Panc1 (cell line): ENCODE data around the gene FAM107B. TPM values are rescaled to one million over a fixed set of nuclear protein-coding genes. Genes with fewer than 3 reads are reported as not detected.

Experiments used
- ATAC-seq: fragments of 200-7000 bp; cut with Tn5 transposase; 2 replicates; pipeline ENCODE4 v1.9.1; 2020; ENCODE audit warnings: mild to moderate bottlenecking, moderate library complexity
- BruUV-seq: library from RNA; stranded (reverse); fragments of 400-500 nt; replicated peaks from 2 replicates; lab custom pipeline; 2021; lab: Mats Ljungman, UMichigan
- CTCF ChIA-PET: fragments of 300-600 bp; sonication (Branson Sonifier 250); formaldehyde crosslinking; loops from one replicate; lab custom pipeline; 2022; ENCODE audit warnings: antibody characterized with exemption; lab: Charles Lee
- POLR2A ChIA-PET: fragments of 300-600 bp; sonication (Branson Sonifier 250); formaldehyde crosslinking; loops from one replicate; lab custom pipeline; 2022; ENCODE audit warnings: antibody characterized with exemption; lab: Charles Lee
- DNase-seq: peaks from one replicate; pipeline ENCODE4 v3.0.0-alpha.2; 2010; ENCODE audit warnings: low read depth, low spot score
- H3K27ac ChIP-seq: 2 replicates; pipeline ENCODE4 v1.5.1; 2011; ENCODE audit warnings: mild to moderate bottlenecking, low read length, inconsistent platforms
- H3K27me3 ChIP-seq: fragments of 200-500 bp; sonication (Bioruptor generic); 2 replicates; pipeline ENCODE4 v1.6.0; 2014; ENCODE audit warnings: low read length, inconsistent platforms; ENCODE audit not compliant: control insufficient read depth, insufficient read depth
- H3K36me3 ChIP-seq: fragments of 200-500 bp; sonication (Bioruptor generic); 2 replicates; pipeline ENCODE4 v1.5.1; 2014; ENCODE audit warnings: inconsistent platforms, mild to moderate bottlenecking, low read length, moderate library complexity; ENCODE audit not compliant: control insufficient read depth, insufficient read depth
- H3K4me1 ChIP-seq: 2 replicates; pipeline ENCODE4 v1.5.1; 2011; ENCODE audit warnings: inconsistent platforms, mild to moderate bottlenecking, low read length, moderate library complexity; ENCODE audit not compliant: control insufficient read depth, insufficient read depth
- H3K4me3 ChIP-seq, 2 experiments: 2 replicates each; pipeline ENCODE4 v1.5.1; 2011 to 2012; ENCODE audit warnings: low read depth in 2 of 2, low read length in 2 of 2, mild to moderate bottlenecking in 2 of 2, inconsistent platforms in 1 of 2, moderate library complexity in 1 of 2
- H3K9me3 ChIP-seq: fragments of 200-500 bp; sonication (Bioruptor generic); 2 replicates; pipeline ENCODE4 v1.5.1; 2014; ENCODE audit warnings: low read depth, mild to moderate bottlenecking, inconsistent platforms, low read length, moderate library complexity; ENCODE audit not compliant: control insufficient read depth, insufficient read depth
- CTCF ChIP-seq: fragments of 450-650 bp; IDR thresholded peaks from 2 replicates; pipeline ENCODE4 v1.5.1; 2017; ENCODE audit warnings: mild to moderate bottlenecking
- POLR2AphosphoS5 ChIP-seq: IDR thresholded peaks from 2 replicates; pipeline ENCODE4 v1.6.1; 2012; ENCODE audit warnings: mild to moderate bottlenecking, low read depth, low read length, moderate library complexity
- SIN3A ChIP-seq: IDR thresholded peaks from 2 replicates; pipeline ENCODE4 v1.6.1; 2012; ENCODE audit warnings: low read depth, mild to moderate bottlenecking, low read length, moderate library complexity, borderline replicate concordance; ENCODE audit not compliant: insufficient read depth
- TCF7L2 ChIP-seq: IDR thresholded peaks from 2 replicates; pipeline ENCODE4 v1.6.1; 2011; ENCODE audit warnings: mild to moderate bottlenecking, low read depth, low read length, inconsistent platforms
- in situ Hi-C: cut with HindIII; loops from 2 replicates; pipeline ENCODE4 v1.10.0; 2016; ENCODE audit warnings: low sequenced_read_pairs, low pct_unique_long_range_greater_than_20kb
- intact Hi-C: fragments of 100-400 bp; cut with micrococcal nuclease; formaldehyde crosslinking; loops from one replicate; pipeline ENCODE4 v1.10.0; 2022; ENCODE audit not compliant: unreplicated experiment
- total RNA-seq: library from RNA; stranded (reverse); gene quantifications from one replicate; pipeline ENCODE4 v1.2.1, GENCODE V29; 2021; ENCODE audit not compliant: unreplicated experiment
- TF ChIP-seq, protein P1 (sequence below), 2 experiments: IDR thresholded peaks; 2 replicates each; pipeline ENCODE4 v1.6.1; 2011 to 2012; ENCODE audit warnings: low read depth in 2 of 2, control low read depth in 1 of 2, low read length in 1 of 2, mild to moderate bottlenecking in 1 of 2, moderate library complexity in 1 of 2; ENCODE audit not compliant: insufficient read depth in 1 of 2

The FAM107B gene
- total RNA-seq, 1 experiment from 2014 or later = 13.4 TPM

GRCh38 chr10:14481752-14482151 is 292.9 kb downstream of the FAM107B start:
- Histone ChIP-seq H3K27me3 (no peaks in the 10 kb centered on the region), H3K4me1 (no peaks in the 10 kb centered on the region), H3K27ac (no peak overlapping the region), H3K4me3 (no peak overlapping the region), H3K36me3 (no peaks in the 10 kb centered on the region), H3K9me3 (no peaks in the 10 kb centered on the region)
- intact Hi-C loops = no loop called here
- ChIA-PET POLR2A (no interaction called here), CTCF (no interaction called here)
- in situ Hi-C loops = no loop called here
- TF ChIP-seq, protein P1, sequence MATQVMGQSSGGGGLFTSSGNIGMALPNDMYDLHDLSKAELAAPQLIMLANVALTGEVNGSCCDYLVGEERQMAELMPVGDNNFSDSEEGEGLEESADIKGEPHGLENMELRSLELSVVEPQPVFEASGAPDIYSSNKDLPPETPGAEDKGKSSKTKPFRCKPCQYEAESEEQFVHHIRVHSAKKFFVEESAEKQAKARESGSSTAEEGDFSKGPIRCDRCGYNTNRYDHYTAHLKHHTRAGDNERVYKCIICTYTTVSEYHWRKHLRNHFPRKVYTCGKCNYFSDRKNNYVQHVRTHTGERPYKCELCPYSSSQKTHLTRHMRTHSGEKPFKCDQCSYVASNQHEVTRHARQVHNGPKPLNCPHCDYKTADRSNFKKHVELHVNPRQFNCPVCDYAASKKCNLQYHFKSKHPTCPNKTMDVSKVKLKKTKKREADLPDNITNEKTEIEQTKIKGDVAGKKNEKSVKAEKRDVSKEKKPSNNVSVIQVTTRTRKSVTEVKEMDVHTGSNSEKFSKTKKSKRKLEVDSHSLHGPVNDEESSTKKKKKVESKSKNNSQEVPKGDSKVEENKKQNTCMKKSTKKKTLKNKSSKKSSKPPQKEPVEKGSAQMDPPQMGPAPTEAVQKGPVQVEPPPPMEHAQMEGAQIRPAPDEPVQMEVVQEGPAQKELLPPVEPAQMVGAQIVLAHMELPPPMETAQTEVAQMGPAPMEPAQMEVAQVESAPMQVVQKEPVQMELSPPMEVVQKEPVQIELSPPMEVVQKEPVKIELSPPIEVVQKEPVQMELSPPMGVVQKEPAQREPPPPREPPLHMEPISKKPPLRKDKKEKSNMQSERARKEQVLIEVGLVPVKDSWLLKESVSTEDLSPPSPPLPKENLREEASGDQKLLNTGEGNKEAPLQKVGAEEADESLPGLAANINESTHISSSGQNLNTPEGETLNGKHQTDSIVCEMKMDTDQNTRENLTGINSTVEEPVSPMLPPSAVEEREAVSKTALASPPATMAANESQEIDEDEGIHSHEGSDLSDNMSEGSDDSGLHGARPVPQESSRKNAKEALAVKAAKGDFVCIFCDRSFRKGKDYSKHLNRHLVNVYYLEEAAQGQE (IDR thresholded peaks at IDR 0.05; ENCODE audit: insufficient read depth in 1 of 2, low read depth in 2 of 2, low read length in 1 of 2) = no peak
- TF ChIP-seq TCF7L2 (no peak), POLR2AphosphoS5 (no peak), SIN3A (no peak), CTCF (no peak)
- ATAC-seq (no peak), DNase-seq (no peak)
- BruUV-seq = no TSS peak

DNA sequence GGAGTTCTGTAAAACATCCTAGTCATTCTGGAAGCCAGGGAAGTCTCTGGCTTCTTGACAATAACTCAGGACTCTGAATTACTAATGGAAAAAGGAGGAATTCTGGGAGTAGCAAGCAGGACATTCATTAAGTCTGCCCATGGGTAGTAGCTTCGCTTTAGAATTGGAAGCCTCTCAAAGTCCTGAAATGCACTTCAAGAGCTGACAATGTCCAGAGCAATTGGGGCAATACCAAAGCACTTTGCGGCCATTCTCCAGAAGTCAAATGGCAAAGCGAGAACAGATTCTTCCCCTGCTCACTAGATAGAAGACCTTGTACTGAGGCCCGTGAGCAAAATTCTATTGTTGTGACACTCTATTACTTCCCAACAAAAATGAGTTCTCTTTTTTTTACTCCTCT is 293.7 kb downstream of the FAM107B start:
- ATAC-seq = no peak
- Histone ChIP-seq H3K4me1 (no peaks in the 10 kb centered on the region), H3K27ac (no peak overlapping the region), H3K4me3 (no peak overlapping the region), H3K27me3 (no peaks in the 10 kb centered on the region), H3K36me3 (no peaks in the 10 kb centered on the region), H3K9me3 (no peaks in the 10 kb centered on the region)
- in situ Hi-C loops = no loop called here
- BruUV-seq = no TSS peak
- ChIA-PET CTCF (no interaction called here), POLR2A (no interaction called here)
- DNase-seq = no peak
- intact Hi-C loops = no loop called here
- TF ChIP-seq POLR2AphosphoS5 (no peak), SIN3A (no peak), TCF7L2 (no peak), CTCF (no peak)
- TF ChIP-seq, protein P1 (IDR thresholded peaks at IDR 0.05; ENCODE audit: insufficient read depth in 1 of 2, low read depth in 2 of 2, low read length in 1 of 2) = no peak
